ENCODE data around the gene FIP1L1.
"Not testable (repeated sequence)": the region's sequence is repeated elsewhere in the genome, so short reads cannot be mapped to it uniquely, and the experiment has no call there.

Gene FIP1L1

DNA sequence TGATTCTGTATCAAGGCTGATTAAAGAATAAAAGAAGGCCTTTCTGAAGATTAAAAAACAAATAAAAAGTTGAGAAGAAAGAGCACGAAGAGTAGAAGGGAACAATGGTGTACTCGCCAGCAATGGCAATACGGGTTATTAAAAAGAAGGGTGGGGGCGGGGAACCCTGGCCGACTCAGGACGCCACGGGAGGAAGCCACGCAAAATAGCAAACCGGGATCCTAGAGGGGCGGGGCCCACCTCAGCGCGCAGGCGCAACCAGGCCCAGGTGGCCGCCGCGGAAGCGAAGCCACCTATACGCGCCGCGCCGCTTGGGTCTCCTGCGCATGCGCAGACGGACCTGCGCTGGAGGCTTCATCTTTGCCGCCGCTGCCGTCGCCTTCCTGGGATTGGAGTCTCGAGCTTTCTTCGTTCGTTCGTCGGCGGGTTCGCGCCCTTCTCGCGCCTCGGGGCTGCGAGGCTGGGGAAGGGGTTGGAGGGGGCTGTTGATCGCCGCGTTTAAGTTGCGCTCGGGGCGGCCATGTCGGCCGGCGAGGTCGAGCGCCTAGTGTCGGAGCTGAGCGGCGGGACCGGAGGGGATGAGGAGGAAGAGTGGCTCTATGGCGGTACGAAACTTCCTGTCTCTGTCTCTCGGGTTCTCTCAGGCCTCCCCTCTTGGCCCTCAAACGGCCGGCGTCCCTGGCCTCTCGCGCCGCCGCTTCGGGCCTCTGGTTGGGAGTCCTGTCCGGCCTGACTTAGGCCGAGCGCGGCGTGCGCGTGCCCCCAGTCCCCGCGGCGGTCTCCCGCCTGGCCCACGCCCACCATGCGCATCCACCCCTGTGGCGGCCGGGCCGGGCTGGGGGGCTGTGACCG is at the start of gene FIP1L1:
Gene FIP1L1 (plus strand): TSS at position 323 of the 852 bp plus-strand sequence. CDS start 198 bp downstream, at position 521.
- DNase-seq = peak; percentile 50

DNA sequence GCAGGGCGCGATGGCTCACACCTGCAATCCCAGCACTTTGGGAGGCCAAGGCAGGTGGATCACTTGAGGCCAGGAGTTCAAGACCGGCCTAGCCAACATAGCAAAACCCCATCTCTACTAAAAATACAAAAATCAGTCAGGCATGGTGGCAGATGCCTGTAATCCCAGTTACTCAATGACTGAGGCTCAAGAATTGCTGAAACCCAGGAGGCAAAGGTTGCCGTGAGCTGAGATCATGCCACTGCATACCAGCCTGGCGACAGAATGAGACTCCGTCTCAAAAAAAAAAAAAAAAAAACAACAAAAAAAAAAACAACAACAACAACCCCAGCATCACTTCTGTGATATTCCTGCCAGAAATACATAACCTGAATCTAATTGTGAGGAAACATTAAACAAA is 42.5 kb upstream of the FIP1L1 start:
- DNase-seq = not testable (repeated sequence)

DNA sequence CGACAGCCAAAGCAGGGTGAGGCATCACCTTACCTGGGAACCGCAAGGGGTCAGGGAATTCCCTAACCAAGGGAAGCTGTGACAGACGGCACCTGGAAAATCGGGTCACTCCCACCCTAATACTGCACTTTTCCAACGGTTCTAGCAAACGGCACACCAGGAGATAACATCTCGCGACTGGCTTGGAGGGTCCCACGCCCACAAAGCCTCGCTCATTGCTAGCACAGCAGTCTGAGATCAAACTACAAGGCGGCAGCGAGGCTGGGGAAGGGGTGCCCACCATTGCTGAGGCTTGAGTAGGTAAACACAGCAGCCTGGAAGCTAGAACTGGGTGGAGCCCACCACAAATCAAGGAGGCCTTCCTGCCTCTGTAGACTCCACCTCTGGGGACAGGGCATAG is 37.3 kb upstream of the FIP1L1 start:
- not testable (repeated sequence) for DNase-seq

DNA sequence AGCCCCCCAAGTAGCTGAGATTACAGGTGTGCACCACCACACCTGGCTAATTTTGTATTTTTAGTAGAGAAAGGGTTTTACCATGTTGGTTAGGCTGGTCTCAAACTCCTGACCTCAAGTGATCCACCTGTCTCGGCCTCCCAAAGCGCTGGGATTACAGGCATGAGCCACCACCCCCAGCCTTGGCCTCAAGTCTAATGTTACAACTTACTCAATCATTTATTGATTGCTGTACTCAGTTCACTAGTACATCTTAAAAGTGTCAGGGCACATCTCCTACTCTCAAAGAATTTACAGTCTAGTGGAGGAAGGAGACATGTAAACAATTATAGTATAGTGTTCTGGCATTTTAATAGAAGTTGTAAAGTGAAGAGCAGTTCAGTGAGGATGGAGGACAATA is 31.0 kb upstream of the FIP1L1 start:
- not testable (repeated sequence) for DNase-seq

- no peak for DNase-seq
Observed at GRCh38 chr4:53346920-53347852, 30.3 kb upstream of the FIP1L1 start.

DNA sequence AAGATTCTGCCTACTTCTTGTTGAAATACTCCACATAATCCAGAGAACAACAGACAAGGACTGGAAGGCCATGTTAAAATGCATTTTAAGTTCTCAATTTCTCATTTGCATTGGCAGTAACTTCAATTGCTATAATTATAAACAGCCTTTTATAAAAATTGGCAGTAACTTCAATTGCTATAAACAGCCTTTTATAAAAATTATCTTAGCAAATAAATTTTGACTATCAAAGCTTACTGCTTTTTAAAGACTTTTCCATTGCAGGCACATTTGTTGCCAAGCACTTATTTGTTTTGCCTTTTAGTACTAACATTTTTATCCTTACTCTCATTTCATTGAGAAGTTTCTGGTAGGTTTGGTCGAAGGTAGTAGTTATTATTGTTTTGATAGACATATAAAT is 29.4 kb upstream of the FIP1L1 start:
- no peak for DNase-seq

- no peak for DNase-seq
Observed at GRCh38 chr4:53349091-53349491, 28.4 kb upstream of the FIP1L1 start.

DNA sequence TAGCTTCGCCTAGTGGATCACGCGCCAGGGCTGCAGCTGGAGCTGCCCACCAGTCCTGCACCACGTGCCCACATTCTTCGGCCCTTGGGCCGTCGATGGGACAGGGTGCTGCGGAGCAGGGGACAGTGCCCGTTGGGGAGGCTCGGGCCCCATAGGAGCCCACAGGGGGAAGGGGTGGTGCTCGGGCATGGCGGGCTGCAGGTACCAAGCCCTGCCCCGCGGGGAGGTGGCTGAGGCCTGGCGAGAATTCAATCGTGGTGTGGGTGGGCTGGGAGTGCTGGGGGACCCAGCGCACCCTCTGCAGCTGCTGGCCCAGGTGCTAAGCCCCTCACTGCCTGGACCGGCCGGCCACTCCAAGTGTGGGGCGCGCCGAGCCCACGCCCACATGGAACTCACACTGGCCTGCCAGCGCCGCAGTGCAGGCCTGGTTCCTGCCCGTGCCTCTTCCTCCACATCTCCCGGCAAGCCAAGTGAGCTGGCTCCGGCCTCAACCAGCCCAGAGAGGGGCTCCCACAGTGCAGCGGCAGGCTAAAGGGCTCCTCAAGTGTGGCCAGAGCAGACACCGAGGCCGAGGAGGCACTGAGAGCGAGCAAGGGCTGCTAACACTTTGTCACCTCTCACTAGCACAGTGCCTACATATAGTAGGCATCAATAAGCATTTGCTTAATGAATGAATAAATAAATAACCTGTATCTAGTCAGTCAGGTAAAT is 23.3 kb upstream of the FIP1L1 start:
- no peak for DNase-seq

GRCh38 chr4:53355930-53356521 is 21.4 kb upstream of the FIP1L1 start:
- DNase-seq = no peak

GRCh38 chr4:53361451-53361850 is 16.0 kb upstream of the FIP1L1 start:
- no peak for DNase-seq

- no peak for DNase-seq
Observed at GRCh38 chr4:53362093-53362492, 15.3 kb upstream of the FIP1L1 start.

DNA sequence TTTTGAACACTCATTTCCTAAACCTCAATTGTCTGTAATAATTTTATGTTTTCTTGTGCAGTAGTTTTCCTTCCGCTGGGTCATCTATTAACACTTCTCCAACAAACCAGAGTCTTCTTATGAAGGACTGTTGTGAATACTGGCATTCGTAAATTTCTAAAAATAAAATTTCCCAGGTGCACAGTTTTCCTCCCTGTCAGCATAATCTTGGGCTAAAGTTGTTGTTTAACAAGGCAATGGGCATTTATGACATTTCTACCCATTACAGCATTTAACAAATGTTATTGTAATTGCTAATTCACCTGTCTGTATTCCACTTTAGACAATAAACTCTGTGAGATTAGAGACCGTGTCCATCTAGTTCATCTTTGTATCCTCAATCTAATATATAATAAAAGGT is 12.8 kb upstream of the FIP1L1 start:
- DNase-seq = no peak

DNA sequence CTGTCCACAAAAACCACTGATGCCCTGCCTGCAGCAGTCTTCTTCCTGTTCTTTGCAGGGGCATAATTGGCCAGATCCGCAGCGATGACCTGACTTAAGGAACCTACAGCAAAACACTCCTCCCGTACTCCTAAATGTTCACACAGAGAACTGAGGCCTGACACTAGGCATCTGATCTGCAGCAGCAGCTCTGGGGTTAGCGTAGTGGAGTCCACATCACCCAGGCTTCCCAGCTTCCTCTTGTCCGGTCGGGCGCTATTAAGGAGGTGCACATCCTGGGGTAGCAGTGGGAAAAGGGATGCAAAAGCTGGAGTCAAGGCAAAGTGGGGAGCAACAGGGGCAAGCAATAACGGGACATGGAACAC is 12.3 kb upstream of the FIP1L1 start:
- no peak for DNase-seq

GRCh38 chr4:53365486-53366300 is 11.7 kb upstream of the FIP1L1 start, which contains the start of gene SCFD2:
Gene SCFD2, minus strand, starts transcription at chr4:53366061.
- peak; percentile 69 for DNase-seq

DNA sequence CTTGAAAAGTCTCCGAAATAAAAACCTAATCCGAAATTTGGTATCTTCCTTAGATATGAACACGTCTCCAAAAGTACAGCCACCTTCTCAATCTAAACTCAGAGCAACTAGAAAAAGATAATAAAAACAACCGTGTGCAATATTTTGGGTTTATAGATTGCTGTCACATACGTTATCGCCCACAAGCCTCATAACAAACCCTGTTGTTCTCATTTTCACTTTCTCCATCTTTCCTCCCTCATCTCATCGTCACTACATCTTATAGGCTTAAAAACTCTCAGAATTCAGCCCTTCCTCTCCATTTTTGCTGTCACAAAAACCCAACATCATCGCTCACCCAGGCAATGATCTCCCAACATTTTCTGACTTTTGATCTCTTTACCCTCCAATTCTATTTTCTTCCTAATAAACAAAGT is 11.1 kb upstream of the FIP1L1 start:
- no peak for DNase-seq

GRCh38 chr4:53367721-53368120 is 9.7 kb upstream of the FIP1L1 start:
- DNase-seq = no peak

- no peak for DNase-seq
Observed at GRCh38 chr4:53371049-53371448, 6.4 kb upstream of the FIP1L1 start.

- DNase-seq = peak; percentile 60
Observed at GRCh38 chr4:53371843-53372521, 5.5 kb upstream of the FIP1L1 start.

- DNase-seq = no peak
Observed at GRCh38 chr4:53374777-53375258, 2.6 kb upstream of the FIP1L1 start.

- no peak for DNase-seq
Observed at GRCh38 chr4:53376900-53377299, 541 bp upstream of the FIP1L1 start.

DNA sequence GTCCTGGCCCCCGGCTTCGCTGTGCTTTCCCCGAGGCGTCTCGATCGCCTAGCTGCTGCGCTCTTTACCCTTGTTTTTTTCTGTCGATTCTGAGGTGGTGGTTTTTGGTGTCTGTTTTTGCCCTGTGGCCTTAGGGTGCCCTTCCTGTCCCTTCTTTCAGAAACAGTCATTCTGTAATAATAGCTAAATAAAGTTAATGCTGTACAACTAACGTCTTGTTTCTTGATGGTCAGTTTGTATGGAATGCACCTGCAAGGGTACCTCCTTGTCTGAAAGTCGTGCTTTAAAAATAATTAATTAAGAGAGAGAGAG is 686 bp downstream of the FIP1L1 start:
- DNase-seq = no peak

All from NCI-H524 treated with DMSO at 0.1 percent for 48 hours (cell line).